ENCODE data around the gene LINGO3. TPM values are rescaled to one million over a fixed set of nuclear protein-coding genes. Genes with fewer than 3 reads are reported as not detected.
A peak's percentile ranks its signal among the peaks of the same experiment; 100 is the strongest.

Gene LINGO3
- total and polyA plus RNA-seq, 2 of the 8 experiments (the other 6 are each of a cell fraction or from before 2014, with no cell fraction given): 0.59 TPM; not detected in 1

- peaks cover 3 to 23% (median 9%) of the 10 kb centered on the region in 4 experiments; a peak in 5 of 8 replicates for H3K36me3 ChIP-seq (ENCODE audit: control insufficient read depth in 2 of 4, insufficient read depth in 4 of 4, low read length in 3 of 4)
- no peak overlapping the region for H3K14ac ChIP-seq (ENCODE audit: insufficient read length)
- peak overlapping the region; percentile 96 for H4K5ac ChIP-seq (ENCODE audit: insufficient read length, low read depth, low read length)
- H2AK5ac ChIP-seq (ENCODE audit: low read depth, low read length): peak overlapping the region; percentile 86; the same call in 1 of the 2 replicates
- peak overlapping the region; percentile 38 to 65; a peak in 2 of 4 replicates for H3K4me2 ChIP-seq (ENCODE audit: insufficient read depth in 1 of 2, low read depth in 2 of 2, low read length in 2 of 2)
- H2BK120ac ChIP-seq (replicated peaks; ENCODE audit: low read depth, low read length): no peak overlapping the region
- WGBS, 2 experiments (ENCODE audit: extremely low coverage in 1 of 2, insufficient coverage in 1 of 2, insufficient read length in 1 of 2, insufficient replicate concordance in 2 of 2, low coverage in 1 of 2, low lambda C conversion rate in 2 of 2, missing lambda C conversion rate in 1 of 2): 1% methylated on average over 84 of the region's 103 CpGs; no CpG with 5 or more reads in 1 of the 2 experiments
- H3K4ac ChIP-seq (replicated peaks; ENCODE audit: insufficient read length, low read depth, low read length): peak overlapping the region; percentile 91
- H3K18ac ChIP-seq (ENCODE audit: extremely low read depth, low read length): peak overlapping the region; percentile 96
- H3K27me3 ChIP-seq (replicated peaks in 1 of 4; ENCODE audit: control insufficient read depth in 3 of 4, extremely low read depth in 1 of 4, insufficient read depth in 3 of 4, low read length in 3 of 4): no peaks in the 10 kb centered on the region
- H3K23me2 ChIP-seq (ENCODE audit: low read depth, low read length): peaks cover 5% of the 10 kb centered on the region; the same call in 1 of the 2 replicates
- CTCF ChIA-PET (ENCODE audit: partially characterized antibody): interaction anchor here (1.2 kb wide), 1 partner anchor 22 kb away, joined by 3 read pairs; no protein-coding TSS in a partner anchor
- H3K9ac ChIP-seq (replicated peaks in 1 of 4; ENCODE audit: extremely low read depth in 1 of 4, low read depth in 3 of 4, low read length in 3 of 4): peak overlapping the region; percentile 88 to 95 (median 90)
- no peak overlapping the region for H2BK15ac ChIP-seq (ENCODE audit: low read length)
- H2BK5ac ChIP-seq (ENCODE audit: low read depth, low read length): peak overlapping the region; percentile 78
- peaks cover 22 to 27% of the 10 kb centered on the region in 2 experiments for H4K20me1 ChIP-seq (replicated peaks in 1 of 2; ENCODE audit: control insufficient read depth in 1 of 2, insufficient read depth in 2 of 2, low read length in 2 of 2)
- peak overlapping the region; percentile 87 to 100 (median 94) for H3K4me3 ChIP-seq (ENCODE audit: extremely low read depth in 1 of 4, insufficient read depth in 2 of 4, low read depth in 3 of 4, low read length in 4 of 4)
- peak overlapping the region; percentile 95; the same call in 1 of the 2 replicates for H4K8ac ChIP-seq (ENCODE audit: extremely low read depth, insufficient read depth, low read length)
- H3K79me2 ChIP-seq (ENCODE audit: control insufficient read depth in 1 of 2, insufficient read depth in 2 of 2, low read length in 2 of 2): peaks cover 20 to 40% of the 10 kb centered on the region in 2 experiments; a peak in 3 of 4 replicates
- peak overlapping the region; percentile 76 for H3K27ac ChIP-seq (ENCODE audit: low read depth, low read length)
- peaks cover 3% of the 10 kb centered on the region; the same call in 1 of the 2 replicates for H3K79me1 ChIP-seq (ENCODE audit: low read depth, low read length)
- FAIRE-seq (no peak), DNase-seq (ENCODE audit: low read depth in 1 of 2, low spot score in 2 of 2) (peak; percentile 75 to 100)
- no peak overlapping the region for H2BK12ac ChIP-seq (ENCODE audit: low read depth, low read length)
- H3K9me3 ChIP-seq (ENCODE audit: insufficient read depth in 2 of 2, low read depth in 1 of 2, low read length in 1 of 2): no peaks in the 10 kb centered on the region
- peak overlapping the region; percentile 91 for H4K91ac ChIP-seq (replicated peaks; ENCODE audit: insufficient read length, low read length)
- no peak overlapping the region for H2AFZ ChIP-seq (ENCODE audit: low read length)
- POLR2A ChIA-PET (ENCODE audit: partially characterized antibody): interaction anchor here (0.6 to 23.4 kb wide), 33 partner anchors 10 to 332 kb away, joined by 3 to 330 read pairs (median 5); partner anchors contain the start of genes AMH, DOT1L, JSRP1 and LSM7
- no peak overlapping the region for H2BK20ac ChIP-seq (ENCODE audit: low read length)
- H3K4me1 ChIP-seq (replicated peaks in 1 of 4; ENCODE audit: control insufficient read depth in 3 of 4, insufficient read depth in 4 of 4, low read length in 3 of 4): peaks cover 0 to 20% (median 7%) of the 10 kb centered on the region in 4 experiments; a peak in 5 of 7 replicates
- H3K56ac ChIP-seq (replicated peaks; ENCODE audit: insufficient read length, low read depth, low read length): peak overlapping the region; percentile 97
- no peak overlapping the region for H3K23ac ChIP-seq (ENCODE audit: insufficient read length)
- TF ChIP-seq MAX (IDR thresholded peaks at IDR 0.05) (peak; percentile 77), RXRA (IDR thresholded peaks at IDR 0.05; ENCODE audit: insufficient read depth, low read depth, low read length) (no peak), KDM4A (IDR thresholded peaks at IDR 0.05; ENCODE audit: low read depth, low read length, severe bottlenecking) (peak; percentile 25)
These were observed 38.5 kb downstream of the LINGO3 start for GRCh38 chr19:2269244-2270156.
